Activated CD4-positive, alpha-beta T cell treated with anti-CD3 and anti-CD28 coated beads, Interleukin-2, amount 10 ng/mL, durations not matched to agents 7 days and 5 days (primary cell): Measurements from ENCODE around the gene PRSS21. TPM values are rescaled to one million over a fixed set of nuclear protein-coding genes. Genes with fewer than 3 reads are reported as not detected.

Experiments
- CTCF ChIA-PET: fragments of 350-600 bp; sonication (Branson Sonifier 250); formaldehyde crosslinking; loops from one replicate; lab custom pipeline; 2021; ENCODE audit warnings: antibody characterized with exemption; lab: Charles Lee
- POLR2A ChIA-PET: fragments of 350-600 bp; sonication (Branson Sonifier 250); formaldehyde crosslinking; loops from one replicate; lab custom pipeline; 2021; ENCODE audit warnings: antibody characterized with exemption; lab: Charles Lee
- DNase-seq: peaks from one replicate; pipeline ENCODE4 v3.0.0-alpha.2; 2020
- H3K27ac Mint-ChIP-seq: one replicate; pipeline ENCODE4 v1.8.0; 2021; ENCODE audit warnings: mild to moderate bottlenecking, moderate library complexity, mixed read lengths
- H3K27me3 Mint-ChIP-seq: one replicate; pipeline ENCODE4 v1.8.0; 2021; ENCODE audit warnings: mixed read lengths
- H3K36me3 Mint-ChIP-seq: one replicate; pipeline ENCODE4 v1.8.0; 2021; ENCODE audit warnings: low read depth, mixed read lengths
- H3K4me1 Mint-ChIP-seq: one replicate; pipeline ENCODE4 v1.8.0; 2021; ENCODE audit warnings: mixed read lengths
- H3K4me3 Mint-ChIP-seq: one replicate; pipeline ENCODE4 v1.8.0; 2021; ENCODE audit warnings: mild to moderate bottlenecking, moderate library complexity, mixed read lengths
- H3K9me3 Mint-ChIP-seq: one replicate; pipeline ENCODE4 v1.8.0; 2021; ENCODE audit warnings: mixed read lengths
- total RNA-seq, 2 experiments: library from RNA; stranded (reverse); gene quantifications; one replicate each; pipeline ENCODE4 v1.2.3, GENCODE V29; 2021

PRSS21 gene
- total RNA-seq, 2 experiments from 2014 or later = 0.27 to 0.67 TPM

GRCh38 chr16:2860826-2861567 lies 44.0 kb downstream of the PRSS21 start:
- Mint-ChIP-seq H3K4me3 (no peak overlapping the region), H3K27ac (no peak overlapping the region), H3K4me1 (peaks cover 7% of the 10 kb centered on the region), H3K36me3 (no peaks in the 10 kb centered on the region), H3K9me3 (peaks cover 6% of the 10 kb centered on the region), H3K27me3 (peaks cover 18% of the 10 kb centered on the region)
- no peak for DNase-seq
- POLR2A ChIA-PET = no interaction called here
- CTCF ChIA-PET = no interaction called here

DNA sequence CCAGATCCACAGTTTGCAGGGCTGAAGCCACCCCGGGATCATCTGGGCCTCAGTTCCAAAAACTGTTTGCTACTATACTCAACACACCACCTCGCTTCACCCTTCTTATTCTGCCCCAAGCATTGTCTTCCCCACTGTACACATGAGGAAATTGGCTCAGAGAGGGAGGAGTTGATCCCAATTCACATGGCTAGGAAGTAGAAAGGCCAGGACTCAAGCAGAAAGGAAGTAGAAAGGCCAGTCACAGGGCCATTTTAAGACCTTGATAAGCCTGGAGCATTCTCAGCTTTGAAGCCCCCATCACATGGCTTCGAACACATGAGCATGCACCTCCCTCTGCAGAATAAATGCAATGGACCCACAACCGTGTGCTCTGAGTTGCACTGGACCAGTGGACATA lies 48.6 kb downstream of the PRSS21 start:
- no peak for DNase-seq
- peaks cover 6% of the 10 kb centered on the region for H3K9me3 Mint-ChIP-seq
- peaks cover 9% of the 10 kb centered on the region for H3K27me3 Mint-ChIP-seq
- peaks cover 23% of the 10 kb centered on the region for H3K4me1 Mint-ChIP-seq
- no peaks in the 10 kb centered on the region for H3K36me3 Mint-ChIP-seq
- H3K4me3 Mint-ChIP-seq = no peak overlapping the region
- H3K27ac Mint-ChIP-seq = no peak overlapping the region
- CTCF ChIA-PET = interaction anchor here (1.2 to 2.3 kb wide), 2 partner anchors 9 to 27 kb away, joined by 3 to 12 read pairs; no protein-coding TSS in a partner anchor
- POLR2A ChIA-PET = no interaction called here

DNA sequence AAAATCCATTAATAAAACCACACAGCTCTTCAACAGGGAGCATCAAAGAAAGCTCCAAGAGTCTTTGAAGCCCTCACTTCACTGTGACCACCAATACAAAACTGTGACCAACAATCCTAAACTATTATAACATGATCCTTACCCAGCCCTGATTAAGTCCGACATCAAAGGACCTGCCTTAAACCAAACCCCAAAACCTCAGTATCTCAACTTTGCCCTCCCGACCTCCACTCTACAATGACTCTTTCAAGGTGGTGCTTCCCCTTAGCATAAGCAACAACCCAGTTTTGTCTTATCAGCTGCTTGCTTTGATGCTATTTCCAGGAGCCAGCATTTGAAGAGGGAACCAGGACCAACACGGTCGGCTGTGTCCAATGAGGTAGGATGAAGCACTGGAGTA lies 49.4 kb downstream of the PRSS21 start:
- peaks cover 23% of the 10 kb centered on the region for H3K4me1 Mint-ChIP-seq
- POLR2A ChIA-PET = interaction anchor here (0.7 kb wide), 1 partner anchor 82 kb away, joined by 3 read pairs; no protein-coding TSS in a partner anchor
- H3K4me3 Mint-ChIP-seq = no peak overlapping the region
- no peaks in the 10 kb centered on the region for H3K36me3 Mint-ChIP-seq
- CTCF ChIA-PET = interaction anchor here (0.9 to 2.3 kb wide), 3 partner anchors 10 to 27 kb away, joined by 3 to 12 read pairs (median 4); no protein-coding TSS in a partner anchor
- H3K9me3 Mint-ChIP-seq = peaks cover 1% of the 10 kb centered on the region
- no peak for DNase-seq
- peak overlapping the region; percentile 20 for H3K27ac Mint-ChIP-seq
- peaks cover 6% of the 10 kb centered on the region for H3K27me3 Mint-ChIP-seq

- no peaks in the 10 kb centered on the region for H3K9me3 Mint-ChIP-seq
These were observed 50.6 kb downstream of the PRSS21 start for GRCh38 chr16:2867661-2867986.

DNA sequence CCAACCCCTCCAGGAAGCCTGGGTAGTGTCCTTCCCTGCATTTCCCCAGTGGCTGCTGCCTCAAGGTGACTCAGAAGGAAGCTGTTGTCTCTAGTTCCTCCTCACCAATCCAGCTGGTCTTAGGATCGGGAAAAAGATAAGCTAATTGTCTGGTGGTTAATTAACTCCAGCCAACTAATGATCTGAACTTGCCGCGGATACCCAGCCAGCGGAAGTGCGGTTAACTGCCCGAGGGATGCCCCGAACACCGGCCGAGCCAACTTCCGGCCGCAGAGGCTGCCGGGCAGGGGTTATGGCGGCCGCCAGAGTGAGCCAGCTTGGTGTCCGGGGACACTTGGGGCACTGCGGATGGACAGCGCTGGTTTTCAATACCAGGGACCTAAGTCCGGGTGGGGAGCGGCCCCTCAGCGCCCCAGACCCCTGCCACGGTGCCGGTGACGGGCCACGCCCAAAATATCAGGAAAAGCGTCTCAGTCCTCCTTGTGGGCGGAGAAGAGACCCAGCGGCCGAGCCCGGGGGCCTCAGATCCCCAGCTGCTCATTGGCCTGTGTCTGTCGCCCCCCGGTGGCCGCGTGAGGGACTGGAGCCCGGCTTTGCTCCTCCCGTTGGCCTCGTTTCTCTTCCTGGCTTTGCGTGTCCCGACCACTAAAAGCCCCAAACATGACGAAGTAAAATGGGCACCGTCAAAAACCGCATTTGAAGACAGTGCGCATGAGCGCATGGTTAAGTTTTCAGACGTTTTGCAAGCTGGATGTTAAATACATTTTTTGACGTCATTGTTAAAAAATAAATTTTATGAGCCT lies 51.2 kb downstream of the PRSS21 start:
- peaks cover 6% of the 10 kb centered on the region for H3K27me3 Mint-ChIP-seq
- peaks cover 23% of the 10 kb centered on the region for H3K4me1 Mint-ChIP-seq
- no peaks in the 10 kb centered on the region for H3K9me3 Mint-ChIP-seq
- POLR2A ChIA-PET = no interaction called here
- DNase-seq = peak; percentile 93
- no peaks in the 10 kb centered on the region for H3K36me3 Mint-ChIP-seq
- CTCF ChIA-PET = interaction anchor here (0.6 to 1.8 kb wide), 37 partner anchors 10 to 1654 kb away, joined by 3 to 18 read pairs (median 4); partner anchors contain the start of genes AMDHD2, CLDN6, FLYWCH1 and FLYWCH2
- H3K27ac Mint-ChIP-seq = peak overlapping the region; percentile 74
- H3K4me3 Mint-ChIP-seq = peak overlapping the region; percentile 76

More at GRCh38 chr16:2867661-2867986, 50.6 kb downstream of the PRSS21 start:
- ChIA-PET POLR2A (no interaction called here), CTCF (interaction anchor here (0.6 to 1.8 kb wide), 29 partner anchors 11 to 1654 kb away, joined by 3 to 18 read pairs (median 4); partner anchors contain the start of genes AMDHD2, CLDN6, FLYWCH1 and FLYWCH2)
- H3K4me3 Mint-ChIP-seq = peak overlapping the region; percentile 76
- no peak for DNase-seq
- H3K27me3 Mint-ChIP-seq = peaks cover 6% of the 10 kb centered on the region
- H3K27ac Mint-ChIP-seq = peak overlapping the region; percentile 74
- H3K36me3 Mint-ChIP-seq = no peaks in the 10 kb centered on the region
- H3K4me1 Mint-ChIP-seq = peaks cover 23% of the 10 kb centered on the region

Other genes with a start within 250 kb of the PRSS21 start
- gene KCTD5, start 134.7 kb upstream of the PRSS21 start, total RNA-seq = 10 to 100 TPM; 31.6 to 34.4 TPM
- gene PRSS27, start 97.0 kb upstream of the PRSS21 start, total RNA-seq = 1 to 10 TPM; 1.5 to 1.7 TPM
- gene SRRM2, start 64.6 kb upstream of the PRSS21 start, total RNA-seq = 100 to 1,000 TPM; 512 to 565 TPM
- gene ELOB, start 40.0 kb upstream of the PRSS21 start, total RNA-seq = 100 to 1,000 TPM; 224 to 249 TPM
- gene PRSS33, start 29.7 kb upstream of the PRSS21 start, total RNA-seq = not detected
- not detected for gene PRSS41, start 18.8 kb upstream of the PRSS21 start, total RNA-seq
- 1 to 10 TPM; 2.3 to 3.1 TPM for gene ZG16B, start 13.1 kb downstream of the PRSS21 start, total RNA-seq
- not detected for gene PRSS22, start 40.9 kb downstream of the PRSS21 start, total RNA-seq
- gene FLYWCH2, start 66.0 kb downstream of the PRSS21 start, total RNA-seq = 10 to 100 TPM; 16.8 to 21.0 TPM
- 10 to 100 TPM; 46.8 to 52.7 TPM for gene FLYWCH1, start 94.7 kb downstream of the PRSS21 start, total RNA-seq
- under 1 TPM in 1 of 2 experiments, not detected in 1; 0.08 TPM for gene KREMEN2, start 147.0 kb downstream of the PRSS21 start, total RNA-seq
- 10 to 100 TPM; 49.7 to 50.9 TPM for gene PAQR4, start 152.1 kb downstream of the PRSS21 start, total RNA-seq
- 100 to 1,000 TPM; 122 to 151 TPM for gene PKMYT1, start 163.2 kb downstream of the PRSS21 start, total RNA-seq
- not detected for gene CLDN9, start 195.7 kb downstream of the PRSS21 start, total RNA-seq
- gene CLDN6, start 200.9 kb downstream of the PRSS21 start, total RNA-seq = not detected
- gene TNFRSF12A, start 203.1 kb downstream of the PRSS21 start, total RNA-seq = 1 to 10 TPM; 1.8 to 2.1 TPM
- 10 to 100 TPM; 38.3 to 44.1 TPM for gene HCFC1R1, start 206.7 kb downstream of the PRSS21 start, total RNA-seq
- gene THOC6, start 206.8 kb downstream of the PRSS21 start, total RNA-seq = 10 to 100 TPM; 49.5 to 58.4 TPM
- under 1 TPM; 0.20 to 0.23 TPM for gene BICDL2, start 219.7 kb downstream of the PRSS21 start, total RNA-seq
- gene MMP25, start 229.3 kb downstream of the PRSS21 start, total RNA-seq = 10 to 100 TPM; 18.1 to 19.8 TPM
- 1,000 to 10,000 TPM; 2,973 to 3,212 TPM for gene IL32, start 248.4 kb downstream of the PRSS21 start, total RNA-seq